RWPE1 (cell line): Measurements from ENCODE around the gene BCL2L1.

Experiments used
- CTCF ChIA-PET: fragments of 350-600 bp; sonication (Branson Sonifier 250); formaldehyde crosslinking; extraction: SDS; loops from one replicate; lab custom pipeline; 2021; lab: Yijun Ruan, JAX
- POLR2A ChIA-PET: fragments of 400-600 bp; formaldehyde crosslinking; extraction: SDS; loops from one replicate; lab custom pipeline; 2020; ENCODE audit warnings: antibody characterized with exemption; ENCODE audit not compliant: low non-redundant PET; lab: Yijun Ruan, JAX
- DNase-seq: peaks from one replicate; pipeline ENCODE4 v3.0.0; 2012; ENCODE audit warnings: low spot score
- H3K27ac ChIP-seq: fragments of 450-650 bp; 2 replicates; pipeline ENCODE4 v1.5.1; 2017
- CTCF ChIP-seq: fragments of 450-650 bp; conservative IDR thresholded peaks from 2 replicates; pipeline ENCODE4 v1.5.1; 2017; ENCODE audit warnings: low read depth, mild to moderate bottlenecking

The BCL2L1 gene

GRCh38 chr20:31675828-31676608 is 46.6 kb downstream of the BCL2L1 start:
- peak; percentile 46 for DNase-seq
- no peak for TF ChIP-seq CTCF
- ChIA-PET CTCF (interaction anchor here (0.7 to 3.8 kb wide), 3 partner anchors 14 to 47 kb away, joined by 3 to 18 read pairs (median 5); no protein-coding TSS in a partner anchor), POLR2A (interaction anchor here (0.8 kb wide), 1 partner anchor 48 kb away, joined by 3 read pairs; no protein-coding TSS in a partner anchor)
- H3K27ac ChIP-seq: peak overlapping the region; percentile 77

GRCh38 chr20:31674895-31675827 is 47.5 kb downstream of the BCL2L1 start:
- no peak for TF ChIP-seq CTCF
- peak; percentile 84 for DNase-seq
- CTCF ChIA-PET: interaction anchor here (0.7 to 3.8 kb wide), 5 partner anchors 14 to 49 kb away, joined by 3 to 18 read pairs (median 5); no protein-coding TSS in a partner anchor
- POLR2A ChIA-PET: interaction anchor here (0.8 kb wide), 1 partner anchor 49 kb away, joined by 3 read pairs; no protein-coding TSS in a partner anchor
- peak overlapping the region; percentile 77 for H3K27ac ChIP-seq

- CTCF ChIA-PET: interaction anchor here (0.6 to 1.5 kb wide), 2 partner anchors 12 to 50 kb away, joined by 5 to 6 read pairs; no protein-coding TSS in a partner anchor
- H3K27ac ChIP-seq: peak overlapping the region; percentile 77; the same call in 1 of the 2 replicates
- POLR2A ChIA-PET: interaction anchor here (0.5 kb wide), 1 partner anchor 112 kb away, joined by 3 read pairs; no protein-coding TSS in a partner anchor
- TF ChIP-seq CTCF: no peak
- DNase-seq: no peak
Measured at GRCh38 chr20:31673943-31674463, 48.7 kb downstream of the BCL2L1 start.

- H3K27ac ChIP-seq: peak overlapping the region; percentile 7; the same call in 1 of the 2 replicates
- CTCF ChIA-PET: interaction anchor here (0.6 to 1.5 kb wide), 2 partner anchors 12 to 50 kb away, joined by 5 to 6 read pairs; no protein-coding TSS in a partner anchor
- no peak for DNase-seq
- TF ChIP-seq CTCF: no peak
- POLR2A ChIA-PET: interaction anchor here (0.5 to 0.6 kb wide), 2 partner anchors 49 to 113 kb away, joined by 3 read pairs; partner anchors contain the start of gene BCL2L1
Measured at GRCh38 chr20:31673435-31673834, 49.2 kb downstream of the BCL2L1 start.

- ChIA-PET POLR2A (no interaction called here), CTCF (interaction anchor here (0.8 to 1.0 kb wide), 2 partner anchors 52 to 53 kb away, joined by 3 to 5 read pairs; no protein-coding TSS in a partner anchor)
- no peak for DNase-seq
- H3K27ac ChIP-seq: peak overlapping the region; percentile 36
- no peak for TF ChIP-seq CTCF
Measured at GRCh38 chr20:31671324-31671723, 51.3 kb downstream of the BCL2L1 start.
